ENCODE data around the gene MPST.
"Not testable (repeated sequence)": the region's sequence is repeated elsewhere in the genome, so short reads cannot be mapped to it uniquely, and the experiment has no call there.

The MPST gene

GRCh38 chr22:37019309-37020191 is at the start of gene MPST, which contains the start of gene TST:
Gene MPST, plus strand, starts transcription at chr22:37019742. Its CDS starts 95 bp downstream, at chr22:37019837.
Gene TST, minus strand, starts transcription at chr22:37019447. Its CDS starts 715 bp downstream, at chr22:37018732.
- peak; percentile 40 for DNase-seq
- Mint-ChIP-seq H3K4me1 (peaks cover 11% of the 10 kb centered on the region), H3K27ac (no peak within 1 kb of the TSS), H3K36me3 (ENCODE audit: low read depth) (no peaks in the 10 kb centered on the region), H3K4me3 (peak within 1 kb of the TSS; percentile 78), H3K27me3 (peaks cover 22% of the 10 kb centered on the region), H3K9me3 (no peaks in the 10 kb centered on the region)
- ATAC-seq: peak; percentile 52

GRCh38 chr22:36971341-36972125 is 48.0 kb upstream of the MPST start:
- Mint-ChIP-seq H3K27ac (no peak overlapping the region), H3K27me3 (no peaks in the 10 kb centered on the region)

GRCh38 chr22:36976606-36977005 is 42.9 kb upstream of the MPST start:
- ATAC-seq: no peak
- Mint-ChIP-seq H3K4me3 (no peak overlapping the region), H3K9me3 (no peaks in the 10 kb centered on the region), H3K36me3 (ENCODE audit: low read depth) (no peaks in the 10 kb centered on the region), H3K27ac (no peak overlapping the region), H3K4me1 (peaks cover 10% of the 10 kb centered on the region), H3K27me3 (no peaks in the 10 kb centered on the region)
- DNase-seq: no peak

More at GRCh38 chr22:36971341-36972125, 48.0 kb upstream of the MPST start:
- ATAC-seq (no peak), DNase-seq (no peak)
- H3K36me3 Mint-ChIP-seq (ENCODE audit: low read depth): no peaks in the 10 kb centered on the region
- no peaks in the 10 kb centered on the region for H3K4me1 Mint-ChIP-seq
- H3K4me3 Mint-ChIP-seq: no peak overlapping the region
- no peaks in the 10 kb centered on the region for H3K9me3 Mint-ChIP-seq

GRCh38 chr22:36977401-36977861 is 42.1 kb upstream of the MPST start:
- Mint-ChIP-seq H3K27me3 (no peaks in the 10 kb centered on the region), H3K4me1 (peaks cover 10% of the 10 kb centered on the region)

GRCh38 chr22:36977947-36978660 is 41.4 kb upstream of the MPST start:
- ATAC-seq (peak; percentile 80), DNase-seq (peak; percentile 93)
- Mint-ChIP-seq H3K4me3 (peak overlapping the region; percentile 82), H3K36me3 (ENCODE audit: low read depth) (no peaks in the 10 kb centered on the region), H3K4me1 (peaks cover 10% of the 10 kb centered on the region), H3K27ac (peak overlapping the region; percentile 88), H3K27me3 (no peaks in the 10 kb centered on the region), H3K9me3 (no peaks in the 10 kb centered on the region)

More at GRCh38 chr22:36977401-36977861, 42.1 kb upstream of the MPST start:
- Mint-ChIP-seq H3K4me3 (peak overlapping the region; percentile 82), H3K36me3 (ENCODE audit: low read depth) (no peaks in the 10 kb centered on the region), H3K27ac (peak overlapping the region; percentile 88), H3K9me3 (no peaks in the 10 kb centered on the region)
- ATAC-seq: peak; percentile 98
- DNase-seq: peak; percentile 88

- DNase-seq: no peak
- Mint-ChIP-seq H3K36me3 (ENCODE audit: low read depth) (no peaks in the 10 kb centered on the region), H3K4me3 (no peak overlapping the region), H3K27me3 (peaks cover 2% of the 10 kb centered on the region), H3K27ac (no peak overlapping the region), H3K9me3 (no peaks in the 10 kb centered on the region), H3K4me1 (peaks cover 10% of the 10 kb centered on the region)
- no peak for ATAC-seq
These were observed 40.3 kb upstream of the MPST start for GRCh38 chr22:36979016-36979910.

GRCh38 chr22:36981247-36981775 is 38.2 kb upstream of the MPST start:
- no peak overlapping the region for H3K4me3 Mint-ChIP-seq
- DNase-seq (no peak), ATAC-seq (no peak)
- H3K9me3 Mint-ChIP-seq: peaks cover 9% of the 10 kb centered on the region
- peaks cover 3% of the 10 kb centered on the region for H3K36me3 Mint-ChIP-seq (ENCODE audit: low read depth)
- peaks cover 6% of the 10 kb centered on the region for H3K27me3 Mint-ChIP-seq
- H3K4me1 Mint-ChIP-seq: peaks cover 10% of the 10 kb centered on the region
- H3K27ac Mint-ChIP-seq: no peak overlapping the region

GRCh38 chr22:36982136-36982535 is 37.4 kb upstream of the MPST start:
- Mint-ChIP-seq H3K36me3 (ENCODE audit: low read depth) (peaks cover 3% of the 10 kb centered on the region), H3K4me3 (no peak overlapping the region), H3K27ac (no peak overlapping the region), H3K9me3 (peaks cover 10% of the 10 kb centered on the region), H3K27me3 (peaks cover 6% of the 10 kb centered on the region), H3K4me1 (peaks cover 10% of the 10 kb centered on the region)
- DNase-seq (no peak), ATAC-seq (no peak)

GRCh38 chr22:36985211-36985889 is 34.2 kb upstream of the MPST start:
- Mint-ChIP-seq H3K4me3 (no peak overlapping the region), H3K4me1 (no peaks in the 10 kb centered on the region), H3K9me3 (peaks cover 10% of the 10 kb centered on the region), H3K27ac (no peak overlapping the region), H3K27me3 (peaks cover 17% of the 10 kb centered on the region), H3K36me3 (ENCODE audit: low read depth) (peaks cover 3% of the 10 kb centered on the region)
- ATAC-seq (no peak), DNase-seq (no peak)

GRCh38 chr22:36986242-36986821 is 33.2 kb upstream of the MPST start:
- DNase-seq (peak; percentile 61), ATAC-seq (no peak)
- Mint-ChIP-seq H3K4me1 (no peaks in the 10 kb centered on the region), H3K27me3 (peaks cover 25% of the 10 kb centered on the region), H3K27ac (no peak overlapping the region), H3K36me3 (ENCODE audit: low read depth) (peaks cover 3% of the 10 kb centered on the region), H3K4me3 (no peak overlapping the region), H3K9me3 (peaks cover 10% of the 10 kb centered on the region)

- H3K36me3 Mint-ChIP-seq (ENCODE audit: low read depth): peaks cover 3% of the 10 kb centered on the region
- peaks cover 33% of the 10 kb centered on the region for H3K27me3 Mint-ChIP-seq
- H3K9me3 Mint-ChIP-seq: peaks cover 10% of the 10 kb centered on the region
- H3K4me1 Mint-ChIP-seq: no peaks in the 10 kb centered on the region
- DNase-seq: no peak
- no peak overlapping the region for H3K27ac Mint-ChIP-seq
- ATAC-seq: no peak
- no peak overlapping the region for H3K4me3 Mint-ChIP-seq
These were observed 31.3 kb upstream of the MPST start for GRCh38 chr22:36988075-36988832.

GRCh38 chr22:36989012-36989411 is 30.5 kb upstream of the MPST start:
- not testable (repeated sequence) for H3K27ac Mint-ChIP-seq

More at GRCh38 chr22:36989012-36989411, 30.5 kb upstream of the MPST start:
- not testable (repeated sequence) for H3K4me3 Mint-ChIP-seq; ATAC-seq; H3K4me1 Mint-ChIP-seq; H3K36me3 Mint-ChIP-seq (ENCODE audit: low read depth); DNase-seq
- Mint-ChIP-seq H3K27me3 (peaks cover 35% of the 10 kb centered on the region), H3K9me3 (peaks cover 10% of the 10 kb centered on the region)

Data from activated naive CD8-positive, alpha-beta T cell treated with anti-CD3 and anti-CD28 coated beads, Interleukin-2, amount 50 U/mL, for 24 hours (primary cell).